HG03571 (cell line): ENCODE results near the gene ECHDC3.
"Not testable (repeated sequence)": the region's sequence is repeated elsewhere in the genome, so short reads cannot be mapped to it uniquely, and the experiment has no call there.

Source experiments
- ATAC-seq: cut with Tn5 transposase; IDR thresholded peaks from one replicate; pipeline ENCODE4 v1.9.1; 2021; ENCODE audit not compliant: unreplicated experiment

The ECHDC3 gene

DNA sequence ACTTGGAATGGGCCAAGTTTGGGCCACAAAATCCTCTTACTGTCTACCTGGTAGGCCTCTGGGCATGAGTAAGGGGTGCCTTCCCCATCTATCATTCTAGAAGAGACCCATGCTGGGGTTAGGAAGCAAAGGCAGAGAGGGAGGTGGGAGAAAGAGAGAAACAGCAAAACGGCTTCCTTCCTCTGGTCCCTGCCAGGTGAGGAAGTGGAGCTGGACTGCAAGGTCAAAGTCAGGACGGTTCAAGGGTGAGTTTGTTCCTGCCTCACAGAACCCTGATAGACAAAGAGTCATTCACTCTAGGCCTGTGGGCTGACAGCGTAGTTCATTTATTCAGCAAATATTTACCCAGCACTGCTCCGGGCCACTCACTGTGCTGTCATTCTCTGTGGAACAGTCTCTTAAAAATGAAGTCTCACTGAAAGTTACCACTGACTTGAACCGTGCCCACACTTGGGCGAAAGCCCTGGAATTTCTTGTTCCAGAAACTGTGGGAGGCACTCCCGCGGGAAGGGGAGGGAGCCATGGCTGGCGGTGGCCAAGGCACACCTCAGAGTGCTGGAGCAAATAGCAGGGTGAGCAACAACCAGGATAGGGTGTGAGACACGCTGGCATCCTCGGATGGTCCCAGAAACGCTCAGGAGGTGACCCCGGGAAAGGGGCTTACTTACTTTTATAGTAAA, 26.2 kb upstream of the ECHDC3 start:
- ATAC-seq = no peak

DNA sequence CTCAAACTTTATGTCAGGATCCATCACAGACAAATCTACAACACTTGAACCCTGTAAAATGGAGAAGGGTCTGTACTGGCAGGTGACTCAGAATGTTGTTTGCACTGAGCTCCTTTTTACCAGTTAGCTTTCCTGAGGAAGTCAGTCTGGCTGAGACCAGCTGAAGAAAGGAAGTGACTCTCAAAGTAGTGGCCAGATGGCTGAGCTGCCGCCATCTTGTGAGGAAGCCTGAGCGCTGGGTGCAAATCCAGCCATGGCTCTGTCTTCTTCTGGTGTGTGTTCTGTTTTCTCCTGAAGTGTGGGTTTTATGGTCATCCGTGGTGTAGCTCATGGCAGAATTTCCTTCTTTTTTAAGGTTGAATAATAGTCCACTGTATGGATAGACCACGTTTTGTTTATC, 25.5 kb upstream of the ECHDC3 start:
- ATAC-seq = no peak

GRCh38 chr10:11719496-11720259, 22.5 kb upstream of the ECHDC3 start:
- ATAC-seq = no peak

DNA sequence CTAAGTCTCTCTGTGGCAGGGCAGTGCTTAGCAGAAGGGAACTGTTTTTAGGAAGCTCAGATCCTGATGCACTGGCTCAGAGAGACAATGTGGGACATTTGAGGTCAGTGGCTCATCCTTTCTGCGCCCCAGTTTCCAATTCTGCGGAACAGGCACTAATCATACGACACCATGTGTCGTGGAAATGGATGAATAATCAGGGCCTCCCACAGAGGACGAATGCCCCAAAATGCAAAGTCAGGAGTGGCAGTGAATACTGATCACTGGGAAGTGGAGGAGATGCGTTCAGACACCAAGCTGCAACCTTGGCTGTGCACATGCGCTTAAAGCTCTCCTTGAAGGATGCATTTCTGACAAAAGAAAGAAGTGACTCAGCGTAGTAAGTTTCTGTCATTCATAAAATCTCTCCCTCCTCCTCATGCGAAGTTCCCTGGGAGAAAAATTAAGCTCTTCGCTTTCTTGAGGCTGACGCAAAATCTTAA, 21.9 kb upstream of the ECHDC3 start:
- no peak for ATAC-seq

GRCh38 chr10:11721806-11722205, 20.4 kb upstream of the ECHDC3 start:
- no peak for ATAC-seq

DNA sequence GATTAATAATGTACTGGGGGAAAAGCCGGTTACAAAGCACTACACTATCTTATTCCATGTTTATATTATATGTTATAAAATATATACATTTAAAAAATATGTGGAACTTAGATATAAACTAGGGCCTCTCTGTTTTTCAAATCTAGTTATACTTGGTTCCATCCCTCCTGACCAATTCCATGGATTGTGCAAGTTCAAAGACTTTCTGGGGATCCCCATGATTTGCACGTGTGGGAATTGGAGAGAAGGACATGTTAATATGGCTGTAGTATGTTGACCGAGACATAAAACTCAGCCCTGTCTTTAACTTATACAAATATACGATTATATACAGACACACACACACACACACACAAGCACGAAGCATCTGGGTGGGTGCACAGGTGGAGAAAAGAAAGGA, 18.8 kb upstream of the ECHDC3 start:
- ATAC-seq = no peak

DNA sequence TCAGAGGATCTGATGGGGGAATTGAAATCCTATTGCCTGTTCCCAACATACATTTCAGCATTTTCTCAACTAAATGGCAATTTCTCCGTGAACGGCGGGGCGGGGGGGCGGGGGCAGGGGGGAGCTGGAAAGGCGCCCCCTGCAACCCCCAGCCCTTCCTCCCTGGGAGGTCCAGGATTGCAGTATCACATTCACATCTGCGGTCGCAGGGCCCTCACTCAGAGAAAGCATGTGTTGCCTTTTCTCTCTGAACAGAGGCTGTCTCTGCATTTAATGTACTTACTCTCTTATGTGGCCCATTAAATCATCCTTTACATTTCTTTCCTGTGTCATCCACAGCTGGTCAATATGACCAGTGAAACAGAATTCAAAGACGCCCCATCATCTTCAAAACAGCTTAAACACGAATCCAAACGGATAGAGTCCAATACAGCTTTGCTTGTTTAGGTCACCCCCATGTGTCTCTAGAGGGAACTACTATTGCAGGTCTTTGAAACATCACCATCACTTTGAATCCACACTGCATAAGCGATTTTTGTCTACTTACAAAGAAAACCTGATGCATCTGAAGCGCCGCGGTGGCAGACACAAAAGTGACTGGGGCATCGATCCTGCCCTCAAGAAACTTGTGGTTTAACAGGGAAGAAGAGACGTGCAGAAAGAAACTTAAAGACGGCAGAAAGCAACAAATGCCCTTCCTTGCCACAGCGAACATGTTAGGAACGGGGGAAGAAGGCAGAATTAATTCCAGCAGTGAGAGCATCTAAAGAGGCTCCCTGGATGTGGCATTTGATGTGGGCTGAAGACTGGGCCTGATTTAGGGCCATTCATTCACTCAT, 17.0 kb upstream of the ECHDC3 start:
- ATAC-seq = no peak

DNA sequence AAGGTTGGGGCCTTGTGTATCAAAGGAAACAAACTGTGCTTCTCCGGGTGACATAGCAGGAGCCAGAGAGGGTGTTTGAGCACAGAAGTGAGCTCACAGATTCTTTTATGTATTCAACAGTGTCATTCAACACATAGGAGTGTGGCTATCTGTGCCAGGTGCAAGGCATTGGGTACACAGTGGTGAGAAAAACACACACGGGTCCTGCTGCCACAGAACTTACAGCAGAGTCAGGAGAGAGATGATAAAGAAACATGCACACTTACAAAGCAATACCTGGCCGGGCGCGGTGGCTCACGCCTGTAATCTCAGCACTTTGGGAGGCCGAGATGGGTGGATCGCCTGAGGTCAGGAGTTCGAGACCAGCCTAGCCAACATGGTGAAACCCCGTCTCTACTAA, 16.3 kb upstream of the ECHDC3 start:
- no peak for ATAC-seq

- ATAC-seq = no peak
Measured at GRCh38 chr10:11727563-11727962, 14.6 kb upstream of the ECHDC3 start.

- ATAC-seq = no peak
Measured at GRCh38 chr10:11728353-11728752, 13.8 kb upstream of the ECHDC3 start.

DNA sequence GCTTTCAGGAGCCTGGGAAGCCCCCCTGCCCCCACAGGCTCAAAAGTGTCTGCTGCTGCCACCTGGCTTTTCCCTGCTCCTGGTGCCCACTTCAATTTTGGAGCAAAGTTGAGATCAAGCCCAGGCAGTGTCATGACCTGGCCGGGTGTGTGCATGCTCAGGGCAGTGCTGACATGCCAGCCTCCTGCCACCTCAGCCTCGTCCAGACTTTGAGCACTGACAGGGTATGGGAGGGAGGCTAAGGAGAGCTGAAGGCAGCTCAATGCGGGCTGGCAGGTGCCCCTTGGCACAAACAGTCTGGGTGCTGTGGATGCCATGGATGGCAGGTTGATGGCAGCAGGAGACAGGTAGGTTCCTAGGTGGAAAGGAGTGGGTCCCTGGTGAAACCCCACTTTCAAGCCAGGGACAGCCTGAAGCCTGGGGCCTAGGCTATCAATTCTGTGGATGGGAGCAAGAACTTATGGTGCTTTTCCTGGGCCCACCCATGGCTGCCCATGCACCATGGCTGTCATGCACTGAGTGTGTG, 12.3 kb upstream of the ECHDC3 start:
- no peak for ATAC-seq

GRCh38 chr10:11730779-11731178, 11.4 kb upstream of the ECHDC3 start:
- no peak for ATAC-seq

DNA sequence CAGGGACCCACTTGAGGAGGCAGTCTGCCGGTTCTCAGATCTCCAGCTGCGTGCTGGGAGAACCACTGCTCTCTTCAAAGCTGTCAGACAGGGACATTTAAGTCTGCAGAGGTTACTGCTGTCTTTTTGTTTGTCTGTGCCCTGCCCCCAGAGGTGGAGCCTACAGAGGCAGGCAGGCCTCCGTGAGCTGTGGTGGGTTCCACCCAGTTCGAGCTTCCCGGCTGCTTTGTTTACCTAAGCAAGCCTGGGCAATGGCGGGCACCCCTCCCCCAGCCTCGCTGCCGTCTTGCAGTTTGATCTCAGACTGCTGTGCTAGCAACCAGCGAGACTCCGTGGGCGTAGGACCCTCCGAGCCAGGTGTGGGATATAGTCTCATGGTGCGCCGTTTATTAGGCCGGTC, 5.4 kb upstream of the ECHDC3 start:
- ATAC-seq = not testable (repeated sequence)

- ATAC-seq = not testable (repeated sequence)
Measured at GRCh38 chr10:11737258-11738032, 4.7 kb upstream of the ECHDC3 start.

DNA sequence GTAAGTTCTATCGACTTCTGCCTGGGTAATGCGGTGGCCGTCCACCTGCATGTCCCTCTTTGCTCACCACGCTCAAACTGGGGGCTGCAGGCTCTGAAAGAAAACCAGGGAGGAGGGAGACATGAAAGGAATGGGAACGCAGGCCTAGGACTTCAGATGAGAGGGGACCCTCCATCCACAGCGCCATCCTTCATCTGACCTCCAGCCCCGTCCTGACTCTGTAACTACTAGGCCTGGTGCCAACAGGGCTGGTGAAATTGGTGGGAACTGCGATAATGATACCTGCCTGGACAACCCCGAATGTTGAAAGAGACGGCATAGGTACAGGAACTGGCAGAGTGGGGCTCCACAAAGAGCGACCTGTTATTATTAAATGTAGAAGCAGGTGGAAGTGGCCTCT, 1.3 kb upstream of the ECHDC3 start:
- no peak for ATAC-seq

GRCh38 chr10:11741608-11742007, 574 bp upstream of the ECHDC3 start:
- ATAC-seq = no peak

- ATAC-seq = no peak
Measured at GRCh38 chr10:11742779-11743298, 657 bp downstream of the ECHDC3 start.

DNA sequence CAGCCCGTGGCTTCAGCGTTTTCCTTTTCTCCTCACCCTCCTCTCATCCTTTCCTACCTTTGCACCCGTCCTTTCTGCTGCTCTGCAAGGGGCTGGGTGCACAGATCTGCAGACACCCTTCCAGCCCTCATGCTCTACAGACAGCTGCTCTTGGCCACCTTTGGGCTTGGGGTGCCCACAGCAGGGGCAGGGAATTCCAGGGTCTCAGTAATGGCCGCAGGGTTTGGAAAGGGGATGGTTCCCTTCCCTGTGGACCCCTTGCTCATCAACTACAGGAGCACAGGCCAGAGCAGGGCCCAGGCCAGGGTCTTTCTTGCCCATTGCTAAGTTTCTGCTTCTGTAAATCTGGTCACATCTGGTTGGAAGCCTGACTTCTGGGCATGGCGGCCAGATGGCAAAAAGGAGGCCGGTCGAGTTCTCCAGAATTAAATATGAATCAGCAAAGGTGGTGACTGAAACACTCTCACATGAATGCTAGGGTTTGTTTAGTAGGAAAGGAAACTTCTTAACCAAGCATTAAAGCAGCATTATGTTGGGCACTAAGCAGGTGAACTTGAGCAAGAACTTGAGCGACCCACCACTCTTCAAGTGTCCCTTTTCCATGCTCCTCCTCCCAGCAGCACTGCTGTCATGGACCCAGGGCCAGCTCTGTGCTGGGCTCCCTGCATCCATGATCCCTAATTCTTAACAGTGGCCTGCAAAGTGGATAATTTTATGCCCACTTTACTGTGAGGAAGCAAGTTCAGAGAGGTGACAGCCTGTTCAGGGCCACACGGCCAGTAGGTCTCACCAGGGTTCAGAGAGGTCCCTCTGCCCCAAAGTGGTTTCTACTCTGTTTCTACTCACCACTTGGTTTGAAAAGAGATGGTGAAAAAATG, 1.5 kb downstream of the ECHDC3 start:
- ATAC-seq = no peak

- ATAC-seq = no peak
Measured at GRCh38 chr10:11745045-11745444, 2.9 kb downstream of the ECHDC3 start.
